OCI-LY7 (cell line): ENCODE measurements around the gene SGK1.

Experiments
- EZH2phosphoT487 ChIP-seq: fragments of 200-600 bp; sonication (generic); IDR thresholded peaks from 2 replicates; pipeline ENCODE4 v1.6.1; 2018; ENCODE audit warnings: low read depth, borderline replicate concordance, mild to moderate bottlenecking, mixed run types, antibody characterized with exemption, low read length, moderate library complexity, mixed read lengths
- TF ChIP-seq, protein P1 (sequence below): fragments of 200-600 bp; sonication (generic); conservative IDR thresholded peaks from 2 replicates; pipeline ENCODE4 v1.5.1; 2014; ENCODE audit warnings: mild to moderate bottlenecking, antibody characterized with exemption, low read length, moderate library complexity, mixed read lengths

DNA sequence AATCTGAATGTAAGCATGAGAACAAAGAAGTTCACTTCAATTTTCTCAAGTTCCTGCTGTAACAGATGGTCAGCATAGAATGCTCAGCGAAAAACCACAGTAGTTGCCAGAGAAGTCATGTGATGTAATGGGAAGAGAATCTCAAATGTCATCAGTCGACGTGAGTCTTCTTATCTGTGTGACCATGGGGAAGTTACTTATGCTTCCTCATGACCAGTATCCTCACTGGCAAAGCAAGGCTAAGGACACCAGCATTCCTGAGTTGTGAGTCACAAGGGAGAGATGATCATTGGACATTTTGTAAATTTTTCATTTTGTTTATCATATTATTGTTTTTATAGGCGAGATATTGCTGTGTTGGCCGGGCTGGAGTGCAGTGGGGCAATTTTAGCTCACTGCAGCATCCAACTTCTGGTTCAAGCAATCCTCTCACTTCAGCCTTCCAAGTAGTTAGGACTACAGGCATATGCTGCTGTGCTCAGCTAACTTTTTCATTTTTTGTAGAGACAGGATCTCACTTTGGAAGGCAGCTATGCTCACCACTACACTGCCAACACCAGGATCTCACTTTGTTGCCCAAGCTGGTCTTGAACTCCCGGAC lies 21.9 kb downstream of the SGK1 start:
- TF ChIP-seq, protein P1, sequence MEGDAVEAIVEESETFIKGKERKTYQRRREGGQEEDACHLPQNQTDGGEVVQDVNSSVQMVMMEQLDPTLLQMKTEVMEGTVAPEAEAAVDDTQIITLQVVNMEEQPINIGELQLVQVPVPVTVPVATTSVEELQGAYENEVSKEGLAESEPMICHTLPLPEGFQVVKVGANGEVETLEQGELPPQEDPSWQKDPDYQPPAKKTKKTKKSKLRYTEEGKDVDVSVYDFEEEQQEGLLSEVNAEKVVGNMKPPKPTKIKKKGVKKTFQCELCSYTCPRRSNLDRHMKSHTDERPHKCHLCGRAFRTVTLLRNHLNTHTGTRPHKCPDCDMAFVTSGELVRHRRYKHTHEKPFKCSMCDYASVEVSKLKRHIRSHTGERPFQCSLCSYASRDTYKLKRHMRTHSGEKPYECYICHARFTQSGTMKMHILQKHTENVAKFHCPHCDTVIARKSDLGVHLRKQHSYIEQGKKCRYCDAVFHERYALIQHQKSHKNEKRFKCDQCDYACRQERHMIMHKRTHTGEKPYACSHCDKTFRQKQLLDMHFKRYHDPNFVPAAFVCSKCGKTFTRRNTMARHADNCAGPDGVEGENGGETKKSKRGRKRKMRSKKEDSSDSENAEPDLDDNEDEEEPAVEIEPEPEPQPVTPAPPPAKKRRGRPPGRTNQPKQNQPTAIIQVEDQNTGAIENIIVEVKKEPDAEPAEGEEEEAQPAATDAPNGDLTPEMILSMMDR: no peak
- no peak for TF ChIP-seq EZH2phosphoT487
